Measurements from ENCODE around the gene OSBPL10.

DNA sequence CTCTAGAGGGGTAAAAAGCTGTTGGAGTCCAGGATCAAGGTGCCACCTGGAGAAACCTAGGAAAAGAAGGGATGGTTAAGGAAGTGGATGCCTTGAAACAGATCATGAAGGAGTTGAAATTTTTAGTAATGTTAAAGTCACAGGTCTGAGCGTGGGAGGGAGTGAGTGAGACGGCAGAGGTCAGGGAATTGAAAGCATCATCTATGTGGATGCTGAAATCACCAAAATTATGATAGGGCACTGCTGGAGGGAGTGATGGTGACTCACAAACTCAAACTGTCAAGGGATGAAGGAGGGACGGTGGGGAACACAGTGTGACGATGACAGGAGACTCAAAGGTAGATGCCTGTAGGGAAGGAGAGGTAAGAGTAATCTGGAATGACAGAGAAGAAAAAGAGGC, 205.7 kb downstream of the OSBPL10 start:
- TF ChIP-seq, protein P1, sequence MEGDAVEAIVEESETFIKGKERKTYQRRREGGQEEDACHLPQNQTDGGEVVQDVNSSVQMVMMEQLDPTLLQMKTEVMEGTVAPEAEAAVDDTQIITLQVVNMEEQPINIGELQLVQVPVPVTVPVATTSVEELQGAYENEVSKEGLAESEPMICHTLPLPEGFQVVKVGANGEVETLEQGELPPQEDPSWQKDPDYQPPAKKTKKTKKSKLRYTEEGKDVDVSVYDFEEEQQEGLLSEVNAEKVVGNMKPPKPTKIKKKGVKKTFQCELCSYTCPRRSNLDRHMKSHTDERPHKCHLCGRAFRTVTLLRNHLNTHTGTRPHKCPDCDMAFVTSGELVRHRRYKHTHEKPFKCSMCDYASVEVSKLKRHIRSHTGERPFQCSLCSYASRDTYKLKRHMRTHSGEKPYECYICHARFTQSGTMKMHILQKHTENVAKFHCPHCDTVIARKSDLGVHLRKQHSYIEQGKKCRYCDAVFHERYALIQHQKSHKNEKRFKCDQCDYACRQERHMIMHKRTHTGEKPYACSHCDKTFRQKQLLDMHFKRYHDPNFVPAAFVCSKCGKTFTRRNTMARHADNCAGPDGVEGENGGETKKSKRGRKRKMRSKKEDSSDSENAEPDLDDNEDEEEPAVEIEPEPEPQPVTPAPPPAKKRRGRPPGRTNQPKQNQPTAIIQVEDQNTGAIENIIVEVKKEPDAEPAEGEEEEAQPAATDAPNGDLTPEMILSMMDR (IDR thresholded peaks at IDR 0.05; ENCODE audit: low read length): no peak
- TF ChIP-seq EZH2 (IDR thresholded peaks at IDR 0.05; ENCODE audit: borderline replicate concordance, low read length): no peak

All from OCI-LY1 (cell line).